B cell (primary cell): ENCODE data around the gene ADRA2C.

Experiments
- CTCF ChIP-seq: fragments of 200-600 bp; IDR thresholded peaks from one replicate; pipeline ENCODE4 v1.8.0; 2022; ENCODE audit warnings: antibody characterized with exemption, mild to moderate bottlenecking
- EZH2 ChIP-seq: IDR thresholded peaks from 2 replicates; pipeline ENCODE4 v1.6.1; 2012; ENCODE audit warnings: borderline replicate concordance, low read depth, mild to moderate bottlenecking, moderate library complexity, low read length; ENCODE audit not compliant: insufficient read depth, poor library complexity, severe bottlenecking

GRCh38 chr4:3770323-3771163 lies 4.4 kb downstream of the ADRA2C start:
- TF ChIP-seq CTCF (no peak), EZH2 (no peak)
